HG03280 (cell line): ENCODE results near the gene PSMD6.

Experiments
- ATAC-seq: cut with Tn5 transposase; IDR thresholded peaks from one replicate; pipeline ENCODE4 v1.9.1; 2021; ENCODE audit warnings: mild to moderate bottlenecking, moderate library complexity; ENCODE audit not compliant: unreplicated experiment

PSMD6 gene

DNA sequence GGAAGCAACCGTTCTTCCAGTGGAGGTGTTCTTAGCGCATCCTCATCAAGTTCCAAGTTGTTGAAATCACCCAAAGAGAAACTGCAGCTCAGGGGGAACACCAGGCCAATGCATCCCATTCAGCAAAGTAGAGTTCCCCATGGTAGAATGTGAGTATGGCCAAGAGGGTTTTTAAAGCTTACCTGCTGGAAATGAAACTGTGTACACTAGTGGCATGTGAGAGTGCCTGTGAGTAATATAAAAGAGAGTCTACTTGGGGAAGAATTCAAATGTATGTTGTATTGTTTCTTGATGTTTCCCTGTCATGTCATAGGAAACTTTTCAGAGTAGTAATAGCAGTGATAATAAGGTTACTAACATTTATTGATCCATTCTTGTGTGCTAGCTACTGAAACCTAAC, 43.3 kb downstream of the PSMD6 start:
- no peak for ATAC-seq

DNA sequence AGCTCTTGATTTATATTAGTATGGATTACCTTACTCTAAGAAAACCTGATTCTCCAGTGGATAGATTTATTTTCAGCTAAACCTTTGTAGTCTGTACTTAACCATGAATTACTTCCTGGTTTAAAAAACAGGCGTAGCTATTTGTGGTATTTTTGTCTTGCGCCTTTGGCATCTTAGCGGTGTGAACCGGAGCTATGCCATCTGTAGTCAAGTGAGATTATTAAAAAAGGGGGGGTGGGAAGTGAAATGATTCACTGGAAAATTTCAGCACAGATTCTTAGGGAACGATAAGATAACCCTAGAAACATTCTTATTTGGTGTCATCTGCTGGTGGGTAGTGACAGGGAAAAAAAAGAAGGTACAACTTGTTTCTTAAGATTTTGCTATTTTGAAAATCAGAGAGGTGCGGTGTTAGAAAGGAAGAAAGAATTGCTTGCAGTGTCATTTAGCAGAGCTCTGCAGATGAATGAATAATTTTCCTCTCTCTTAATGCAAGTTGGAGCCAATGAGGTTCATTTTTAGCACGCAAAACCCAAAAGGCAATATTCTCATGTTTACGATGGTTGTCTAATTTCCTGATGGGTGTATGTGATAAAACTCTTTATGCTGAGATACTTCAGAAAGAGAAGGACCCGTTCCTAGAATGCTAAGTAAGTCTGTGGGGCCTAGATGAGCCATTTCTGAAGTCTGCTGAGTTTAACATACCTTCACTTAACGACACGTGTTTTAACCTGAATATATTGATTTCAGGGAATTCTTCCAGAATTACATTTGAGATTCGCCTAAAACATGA, 44.0 kb downstream of the PSMD6 start:
- no peak for ATAC-seq

DNA sequence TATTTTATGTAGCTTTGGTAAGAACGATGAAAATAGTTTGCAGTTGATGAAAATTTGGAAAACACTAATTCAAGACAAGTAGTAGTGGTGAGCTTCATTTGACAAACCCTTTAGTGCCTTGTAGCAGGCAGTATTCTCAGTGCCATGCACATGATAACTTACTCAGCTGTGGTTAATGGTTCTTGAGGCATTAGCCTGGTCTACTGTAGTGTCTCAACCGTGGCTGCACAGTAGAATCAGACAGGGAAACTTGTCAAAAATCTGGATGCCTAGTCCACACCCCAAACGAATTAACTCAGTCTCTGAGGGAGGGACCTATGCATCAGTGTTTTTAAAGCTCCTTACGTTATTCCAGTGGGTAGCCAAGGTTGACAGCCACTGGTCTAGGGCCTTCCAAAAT, 45.4 kb downstream of the PSMD6 start:
- no peak for ATAC-seq

DNA sequence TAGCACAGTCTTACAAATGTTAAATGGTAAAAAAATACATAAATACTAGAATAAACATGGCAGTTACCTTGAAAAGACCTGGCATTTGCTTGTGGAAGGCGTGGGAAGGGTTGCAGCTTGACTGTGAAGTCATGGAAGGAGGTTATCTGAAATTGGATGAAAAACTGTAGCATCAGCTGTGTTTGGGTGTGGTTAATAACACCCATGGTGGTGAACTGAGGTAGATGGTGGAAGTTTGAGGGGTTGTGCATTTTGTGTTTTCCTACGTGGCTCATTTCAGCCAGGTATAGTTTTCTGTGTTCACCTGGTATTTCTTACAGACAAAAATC, 46.5 kb downstream of the PSMD6 start:
- ATAC-seq = no peak

DNA sequence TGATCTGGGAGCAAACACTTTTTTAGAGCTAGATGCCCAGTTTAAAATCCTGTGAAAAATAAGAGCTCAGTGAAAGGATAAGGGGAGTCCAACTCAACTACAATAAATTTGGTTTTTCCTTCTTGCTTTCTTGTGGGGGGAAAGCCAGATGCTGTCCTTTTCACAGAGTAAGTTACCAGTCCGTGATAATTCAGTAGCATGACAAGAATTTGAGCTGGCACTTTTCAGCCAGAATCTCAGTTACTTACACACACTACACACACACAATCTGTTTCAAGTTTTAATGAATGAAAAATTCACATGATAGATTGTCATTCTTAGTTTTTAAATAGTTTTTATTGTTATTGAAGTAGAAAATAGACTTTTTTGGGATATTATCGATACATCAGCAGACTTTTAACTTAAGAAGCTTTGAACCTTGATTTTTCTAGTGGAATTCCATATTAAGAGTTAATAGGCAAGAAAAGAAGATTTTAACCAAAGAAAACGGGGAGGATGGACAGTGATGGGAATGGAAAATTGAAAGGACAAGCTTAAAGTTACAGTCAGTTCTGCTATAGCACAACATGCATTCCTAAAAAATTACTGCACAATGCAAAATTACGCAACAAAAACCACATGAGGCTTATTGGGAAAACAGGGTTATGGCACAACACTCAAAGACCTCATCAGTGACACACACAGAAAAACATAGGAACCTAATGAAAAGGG, 47.0 kb downstream of the PSMD6 start:
- ATAC-seq = no peak

DNA sequence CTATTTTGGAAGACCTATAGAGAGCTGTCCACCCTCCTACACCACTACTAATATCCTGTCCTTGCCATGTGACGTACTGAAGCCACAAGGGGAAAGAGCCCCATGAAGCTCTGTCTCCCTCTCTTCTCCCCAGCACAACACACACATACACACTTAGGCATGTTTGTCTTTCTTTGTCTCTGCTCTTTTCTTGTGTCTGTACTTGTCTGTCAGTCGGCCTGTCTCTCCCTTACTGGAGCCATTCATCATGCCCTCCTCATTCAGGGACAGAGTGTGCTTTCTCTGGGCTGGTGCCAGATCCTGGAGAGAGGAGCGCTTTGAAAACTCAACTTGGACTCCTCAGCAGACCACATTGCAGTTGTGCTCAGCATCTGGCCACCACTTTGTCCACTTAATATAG, 47.6 kb downstream of the PSMD6 start:
- no peak for ATAC-seq

DNA sequence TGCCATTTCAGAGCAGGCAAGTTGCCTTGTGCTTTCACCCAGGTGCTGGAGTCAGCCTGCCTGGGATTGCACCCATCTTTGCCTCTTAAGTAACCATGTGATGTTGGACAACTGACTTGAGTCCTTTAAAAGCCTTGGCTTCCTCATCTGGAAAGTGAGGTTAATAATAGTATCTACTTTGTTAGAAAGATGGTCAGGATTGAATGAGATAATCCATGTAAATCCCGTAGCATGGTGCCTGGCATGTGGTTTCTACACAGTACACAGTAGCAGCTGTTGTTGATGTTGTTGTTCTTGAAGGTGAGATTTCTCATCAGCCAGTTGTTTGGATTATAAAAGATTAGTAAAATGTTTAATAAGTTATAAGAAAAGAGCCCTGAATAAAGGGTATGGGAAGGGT, 48.8 kb downstream of the PSMD6 start:
- ATAC-seq = no peak

DNA sequence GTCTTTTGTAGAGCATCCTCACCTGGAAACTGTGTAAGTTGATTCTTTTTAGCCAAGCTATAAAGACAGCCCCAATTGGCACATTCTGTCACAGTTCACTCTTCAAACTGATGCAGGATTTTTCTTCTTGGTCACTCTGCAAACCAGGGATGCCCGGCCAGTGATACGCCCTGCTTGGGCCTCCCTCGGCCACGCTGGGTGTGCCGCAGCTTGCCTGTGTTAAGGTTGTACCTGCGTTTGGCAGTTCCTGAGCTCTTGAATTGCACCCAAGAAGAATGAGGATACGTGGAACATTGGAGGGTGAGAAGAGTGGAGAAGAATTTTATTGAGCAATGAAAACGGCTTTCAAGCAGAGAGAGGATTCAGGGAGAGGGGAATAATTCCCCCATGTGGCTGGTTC, 49.9 kb downstream of the PSMD6 start:
- no peak for ATAC-seq

DNA sequence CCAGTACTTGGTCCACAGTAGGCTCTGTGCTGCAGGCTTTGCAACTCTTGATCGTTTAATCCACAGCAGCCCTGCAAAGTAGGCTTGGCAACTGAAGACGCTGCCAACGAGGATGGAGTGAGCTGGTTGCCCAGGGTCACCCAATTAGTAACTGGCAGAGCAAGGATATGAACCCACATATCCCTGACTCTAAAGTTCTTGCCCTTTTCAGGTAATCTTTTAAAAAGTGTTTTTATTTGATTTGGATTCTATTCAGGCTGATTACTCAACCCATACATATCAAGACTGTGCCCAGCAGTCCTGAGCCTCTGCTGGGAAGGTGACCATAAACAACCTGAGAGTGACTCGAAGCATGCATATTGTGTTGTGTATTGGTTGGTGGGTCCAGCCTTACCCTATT, 50.3 kb downstream of the PSMD6 start:
- ATAC-seq = no peak

DNA sequence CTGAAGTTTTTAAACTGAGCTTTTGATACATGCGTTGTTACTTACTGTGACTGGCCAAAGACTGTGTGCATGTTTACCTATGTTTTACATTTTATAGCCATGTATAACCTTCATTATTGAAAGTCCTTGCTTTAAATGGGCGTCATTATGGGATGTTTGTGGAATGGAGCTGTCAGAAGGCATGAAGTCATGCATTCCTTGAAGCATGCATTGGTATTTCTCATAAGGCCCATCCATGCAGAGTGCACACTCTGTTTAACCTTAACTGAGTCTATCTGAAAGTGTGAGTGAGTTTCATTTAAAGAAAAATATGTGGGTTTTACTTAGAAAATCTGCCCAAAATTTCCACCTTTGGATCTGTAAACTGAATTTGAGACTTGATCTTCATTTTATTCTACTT, 51.1 kb downstream of the PSMD6 start:
- ATAC-seq = no peak

DNA sequence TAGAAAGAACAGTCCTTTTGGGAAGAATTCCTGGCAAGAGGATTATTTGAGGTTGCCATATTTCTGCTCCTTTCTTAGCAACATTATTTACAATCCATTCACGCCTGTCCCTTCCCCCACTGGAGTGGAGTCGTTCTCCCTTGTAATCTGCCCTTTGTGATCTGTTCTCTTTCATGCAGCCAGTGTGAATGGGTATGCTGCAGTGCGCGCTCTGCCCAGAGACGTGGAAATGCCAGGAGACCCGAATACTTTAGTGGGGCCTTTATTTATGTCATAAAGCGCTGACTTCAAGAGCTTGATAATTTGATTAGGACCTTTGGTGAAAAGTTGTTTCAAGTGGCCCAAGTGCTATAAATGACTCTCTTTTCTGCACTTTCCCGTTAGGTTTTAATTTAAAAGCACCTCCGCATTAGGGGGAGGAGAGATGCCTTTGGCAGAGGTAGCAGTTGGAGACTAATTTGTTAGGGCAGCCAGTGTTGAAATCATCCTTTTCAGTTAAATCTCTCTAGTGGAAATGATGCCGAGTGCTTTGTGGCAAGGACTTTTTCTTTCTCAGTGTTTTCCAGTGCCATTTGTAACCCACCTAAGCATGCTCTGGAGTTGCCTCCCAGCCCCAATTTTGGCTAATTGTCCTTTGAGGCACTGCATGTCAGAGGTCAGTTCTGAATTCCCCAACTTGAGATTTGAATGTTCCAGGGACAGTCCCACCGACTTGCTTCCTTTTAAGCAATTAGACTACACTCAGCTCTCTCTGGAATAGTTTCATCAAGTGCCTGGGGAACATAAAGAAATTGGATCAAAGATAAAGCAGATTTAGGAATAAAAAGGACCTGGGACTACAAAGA, 52.4 kb downstream of the PSMD6 start:
- ATAC-seq = no peak

DNA sequence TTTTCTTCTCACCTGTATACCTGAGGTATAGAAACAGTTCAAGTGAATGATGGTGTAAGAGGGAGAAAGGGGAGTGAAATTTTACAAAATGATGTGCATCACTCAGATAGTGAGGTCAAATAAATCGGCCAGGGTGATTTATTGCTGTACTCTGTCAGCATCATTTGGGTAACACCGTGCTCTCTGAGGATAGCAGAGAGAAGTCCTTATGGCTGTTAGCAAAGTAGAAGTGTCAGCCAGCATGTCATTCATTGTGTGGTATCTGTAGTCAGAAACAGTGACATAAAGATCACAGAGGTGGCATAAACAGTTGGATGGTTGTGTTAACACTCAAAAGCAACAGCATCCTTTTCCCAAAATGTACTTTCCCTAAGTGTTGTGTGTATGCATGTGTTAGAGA, 53.4 kb downstream of the PSMD6 start:
- ATAC-seq = no peak

DNA sequence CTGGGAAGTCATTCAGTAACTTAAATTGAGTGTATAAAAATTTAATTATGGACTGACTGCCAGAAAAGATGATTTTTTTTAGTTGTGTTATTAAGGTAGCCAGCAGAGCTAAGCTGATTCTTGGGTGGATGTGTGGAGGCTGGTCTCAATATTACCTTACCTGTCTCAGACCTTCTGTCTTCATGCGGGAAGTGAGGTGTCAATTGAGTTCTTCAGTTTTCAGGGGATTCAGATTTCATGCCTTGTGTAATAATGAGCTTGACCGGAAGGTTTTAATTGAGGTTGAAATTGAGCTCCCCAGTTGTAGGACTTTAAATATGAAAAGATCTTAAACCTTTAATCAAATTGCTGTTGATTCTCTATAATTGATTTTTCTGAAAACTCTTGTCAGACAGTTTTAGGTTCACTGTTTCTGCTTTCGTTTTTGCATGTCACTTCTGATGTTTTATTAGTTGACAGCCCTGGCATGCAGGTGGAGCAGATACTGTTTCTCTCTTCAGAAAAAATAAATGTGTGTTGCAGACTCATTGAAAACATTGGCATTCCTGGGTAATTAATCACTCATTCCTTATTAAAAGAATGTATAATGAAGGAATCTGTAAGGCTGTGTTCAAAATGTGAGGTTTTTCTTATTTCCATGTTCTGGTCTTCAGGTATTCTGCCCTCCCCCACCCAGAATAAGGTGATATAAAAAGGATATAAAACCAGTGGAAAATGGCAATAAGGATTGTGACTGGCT, 54.5 kb downstream of the PSMD6 start:
- peak; percentile 29 for ATAC-seq

DNA sequence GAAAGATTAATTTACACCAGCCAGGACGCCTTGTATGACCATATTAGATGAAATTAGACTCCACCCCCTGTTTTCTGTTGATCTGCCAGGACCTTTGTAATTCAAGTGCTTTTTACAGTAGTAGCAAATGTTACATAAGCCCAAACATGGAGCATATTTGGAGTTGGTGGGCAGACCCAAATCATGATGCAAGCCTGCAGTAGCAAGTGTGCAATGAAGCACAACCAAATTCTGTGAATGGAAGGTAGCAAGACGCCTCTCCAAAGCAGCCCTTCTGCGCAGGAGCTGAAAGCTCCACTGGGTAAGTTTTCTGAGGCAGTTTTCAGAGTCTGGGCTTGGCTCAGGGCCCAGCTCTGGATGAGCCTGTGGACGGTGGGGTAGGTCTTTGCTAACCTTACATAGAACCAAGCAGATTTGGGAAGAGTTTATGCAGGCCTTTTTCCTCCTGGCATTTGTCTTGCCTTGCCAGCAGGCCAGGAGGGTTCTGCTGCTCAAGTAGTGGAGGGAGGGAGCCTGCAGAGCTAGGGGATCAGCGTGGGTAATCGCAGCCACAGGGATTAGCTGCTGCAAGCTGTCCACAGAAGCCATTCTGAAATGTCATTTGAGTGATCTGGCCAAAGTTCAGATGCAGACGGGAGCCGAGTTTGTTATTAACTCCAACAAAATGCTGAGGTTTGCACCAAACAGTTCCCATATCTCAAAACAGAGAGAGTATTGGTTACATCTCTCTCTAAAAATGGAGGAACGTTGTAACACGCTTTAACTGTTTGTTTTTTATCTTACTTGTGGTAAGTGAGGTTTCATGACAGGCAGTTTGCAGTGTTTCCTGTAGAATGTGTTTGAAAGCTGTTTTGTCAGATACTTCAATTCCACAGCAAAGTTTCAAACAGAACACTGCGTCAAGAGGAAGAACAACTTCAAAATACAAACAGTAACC, 55.4 kb downstream of the PSMD6 start:
- ATAC-seq = peak; percentile 40

DNA sequence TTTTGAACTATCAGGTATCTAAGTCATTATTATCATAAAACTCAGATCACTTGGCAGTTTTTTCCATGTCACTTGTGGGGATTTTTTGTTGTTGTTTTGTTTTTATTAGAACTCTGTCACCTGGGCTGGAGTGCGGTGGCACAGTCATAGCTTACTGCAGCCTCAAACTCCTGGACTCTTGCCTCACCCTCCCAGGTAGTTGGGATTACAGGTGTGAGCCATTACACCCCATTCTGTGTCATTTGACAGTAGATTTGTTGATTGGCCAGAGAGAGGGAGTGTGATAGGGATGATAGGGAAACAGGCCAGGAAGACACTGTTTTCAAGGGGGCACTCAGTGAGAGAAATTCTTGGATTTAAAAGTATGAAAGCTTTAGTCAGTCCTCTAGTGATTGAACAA, 56.4 kb downstream of the PSMD6 start:
- ATAC-seq = no peak

DNA sequence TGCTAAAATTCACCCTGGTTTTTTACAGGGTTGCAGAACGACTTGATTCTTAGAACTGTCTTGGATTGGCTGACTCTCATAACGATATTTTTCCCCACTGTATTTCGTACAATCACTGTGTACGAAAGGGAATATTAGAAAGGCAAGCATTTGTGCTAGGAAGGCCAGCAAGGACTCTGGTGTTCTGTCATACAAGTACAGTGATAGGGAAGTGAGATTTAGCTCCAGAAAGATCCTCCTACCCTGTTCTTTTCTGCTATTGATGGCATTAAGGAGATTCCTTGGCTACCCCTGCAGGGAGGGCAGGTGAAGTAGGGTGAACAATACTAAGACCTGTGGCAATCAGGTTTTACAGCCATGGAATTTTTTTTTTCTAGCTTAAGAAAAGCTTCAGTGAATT, 57.3 kb downstream of the PSMD6 start:
- no peak for ATAC-seq

DNA sequence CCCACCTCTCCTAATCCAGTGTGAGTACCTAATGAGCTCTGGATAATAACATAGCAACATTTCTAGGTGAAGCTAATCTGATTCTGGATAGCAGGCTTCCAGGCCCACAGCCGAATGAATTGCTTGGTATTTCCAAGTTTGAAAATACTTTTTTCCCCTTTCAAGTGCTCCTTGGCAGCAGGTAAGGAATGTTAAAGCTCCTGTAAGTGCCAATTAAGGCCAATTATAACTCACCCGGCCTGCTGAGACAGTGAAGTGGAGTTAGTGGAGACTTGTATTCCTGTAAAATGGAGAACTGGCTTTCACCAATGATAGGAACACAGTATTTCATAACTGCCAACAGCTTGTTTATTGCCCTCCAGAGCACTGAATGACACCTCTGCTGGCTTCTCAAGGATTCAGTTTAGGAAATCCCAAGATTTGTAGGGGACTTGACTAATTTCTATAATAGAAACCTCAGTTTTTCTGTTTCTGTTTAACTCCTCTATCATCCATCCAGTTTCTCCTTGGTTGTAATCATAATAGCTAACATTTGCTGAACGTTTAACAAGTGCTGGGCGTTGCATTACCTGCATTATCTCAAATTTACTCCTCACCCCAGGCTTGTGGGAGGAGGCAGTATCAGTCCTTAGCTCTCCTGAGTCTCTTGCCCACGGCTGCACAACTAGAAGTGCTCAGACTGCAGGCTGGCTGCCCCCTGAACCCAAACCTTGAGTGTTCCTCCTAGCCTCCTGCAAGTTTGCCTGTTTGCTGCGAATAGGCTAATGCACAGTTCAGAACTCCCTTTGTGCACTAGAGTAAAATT, 58.4 kb downstream of the PSMD6 start:
- no peak for ATAC-seq

DNA sequence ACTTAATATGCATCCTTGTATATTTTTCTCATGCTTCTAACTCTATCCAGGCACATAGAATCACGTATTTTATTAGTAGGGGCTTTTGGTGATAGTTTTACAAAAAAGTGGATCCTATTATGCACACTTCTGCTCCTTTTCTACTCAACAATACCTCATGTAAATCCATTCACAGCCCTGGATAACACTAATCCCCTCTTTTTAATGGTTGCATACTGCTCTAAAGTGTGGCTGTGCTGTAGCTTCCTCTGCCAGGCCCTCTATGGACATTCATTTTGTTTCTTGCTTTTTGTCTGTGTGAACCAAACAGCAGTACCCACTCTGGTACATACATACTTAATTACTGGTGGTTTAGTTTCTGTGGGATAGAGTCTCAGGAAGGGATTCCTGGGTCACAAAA, 59.8 kb downstream of the PSMD6 start:
- no peak for ATAC-seq

DNA sequence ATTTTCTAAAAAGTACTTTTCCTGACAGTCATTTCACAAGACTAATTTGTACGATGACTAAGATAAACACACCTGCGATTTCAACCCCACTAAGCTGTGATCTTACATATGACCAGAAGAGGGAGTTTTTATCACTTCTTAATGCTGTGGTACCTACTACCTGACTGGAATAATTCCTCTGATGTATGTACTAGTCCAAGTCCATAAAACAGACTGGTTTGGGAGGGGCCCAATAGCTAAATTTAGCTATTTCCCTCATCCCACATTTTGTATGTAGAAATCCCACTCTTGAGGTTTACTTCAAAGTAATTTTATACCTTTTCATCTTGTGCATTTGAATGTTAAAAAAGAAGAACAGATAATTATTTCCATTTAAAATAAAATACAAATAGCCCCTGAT, 61.4 kb downstream of the PSMD6 start:
- peak; percentile 85 for ATAC-seq
